Lung (tissue), 12 donors: ENCODE measurements around the gene PDE4B. TPM values are rescaled to one million over a fixed set of nuclear protein-coding genes. Genes with fewer than 3 reads are reported as not detected.
A peak's percentile ranks its signal among the peaks of the same experiment; 100 is the strongest.

Experiments
- ATAC-seq: fragments of 200-7000 bp; cut with Tn5 transposase; one replicate; pipeline ENCODE4 v1.9.1; 2020; ENCODE audit warnings: moderate number of reproducible peaks; ENCODE audit not compliant: insufficient read depth, low FRiP score
- DNase-seq, 3 donors: peaks; one replicate each; pipeline ENCODE4 v3.0.0-alpha.2; 2013 to 2017
- H3K27ac ChIP-seq, 2 donors: one replicate each; pipeline ENCODE4 v1.5.1; 2013; ENCODE audit warnings: mild to moderate bottlenecking in 2 of 2, moderate library complexity in 2 of 2, control low read depth in 1 of 2, inconsistent platforms in 1 of 2, low read depth in 1 of 2, low read length in 1 of 2
- H3K27me3 ChIP-seq, 3 donors: one replicate each; pipeline ENCODE4 v1.5.1; 2013; ENCODE audit warnings: low read length in 2 of 3; ENCODE audit not compliant: control insufficient read depth in 3 of 3, insufficient read depth in 3 of 3
- H3K36me3 ChIP-seq, 4 donors: one replicate each; pipeline ENCODE4 v1.5.1; 2013; ENCODE audit warnings: low read length in 4 of 4, mild to moderate bottlenecking in 1 of 4, moderate library complexity in 1 of 4; ENCODE audit not compliant: control insufficient read depth in 4 of 4, insufficient read depth in 4 of 4
- H3K4me1 ChIP-seq, 5 donors: one replicate each; pipeline ENCODE4 v1.5.1; 2013; ENCODE audit warnings: low read length in 5 of 5, mild to moderate bottlenecking in 2 of 5, moderate library complexity in 1 of 5; ENCODE audit not compliant: control insufficient read depth in 5 of 5, insufficient read depth in 5 of 5
- H3K4me3 ChIP-seq: one replicate; pipeline ENCODE4 v1.5.1; 2013; ENCODE audit warnings: mild to moderate bottlenecking, control low read depth, moderate library complexity
- H3K9ac ChIP-seq, 2 donors: one replicate each; pipeline ENCODE4 v1.5.1; 2013; ENCODE audit warnings: low read length in 2 of 2, control low read depth in 1 of 2; ENCODE audit not compliant: insufficient read depth in 1 of 2
- H3K9me3 ChIP-seq, 4 donors: one replicate each; pipeline ENCODE4 v1.5.1; 2013; ENCODE audit warnings: low read length in 3 of 4, mild to moderate bottlenecking in 1 of 4, moderate library complexity in 1 of 4; ENCODE audit not compliant: control insufficient read depth in 4 of 4, insufficient read depth in 3 of 4
- whole genome bisulfite sequencing, 2 donors: extraction: QIAGEN DNeasy Blood & Tissue Kit; methylation state at CpG; one replicate each; pipeline ENCODE4 v1.1.7; 2013; 5-methylcytosine and 5-hydroxymethylcytosine counted together
- polyA plus RNA-seq, 2 donors: library from polyadenylated mRNA; stranded (reverse); fragments of 200-250 nt; gene quantifications; one replicate each; pipeline ENCODE4 v1.2.1, GENCODE V29; 2013
- total RNA-seq, 2 donors: library from RNA; depleted of rRNA in 1 of 2; stranded (reverse); fragments of >200 nt in 1 of 2; gene quantifications; one replicate each; pipeline ENCODE4 v1.2.1, GENCODE V29; 2014 to 2021
- TF ChIP-seq, protein P1 (sequence below): IDR thresholded peaks from 2 replicates; pipeline ENCODE4 v1.5.1; 2012; ENCODE audit warnings: mild to moderate bottlenecking; ENCODE audit errors: control extremely low read depth, extremely low read depth
- donor health status: control.
- donor health status: control.
- donor health status: Bipolar disorder and iron deficiency.
- donor health status: healthy.
- donor health status: DM: yes; HTN: yes; CAD: no.

PDE4B gene
- total and polyA plus RNA-seq, 4 donors, result 4.0 to 96.2 (median 20.2) TPM

DNA sequence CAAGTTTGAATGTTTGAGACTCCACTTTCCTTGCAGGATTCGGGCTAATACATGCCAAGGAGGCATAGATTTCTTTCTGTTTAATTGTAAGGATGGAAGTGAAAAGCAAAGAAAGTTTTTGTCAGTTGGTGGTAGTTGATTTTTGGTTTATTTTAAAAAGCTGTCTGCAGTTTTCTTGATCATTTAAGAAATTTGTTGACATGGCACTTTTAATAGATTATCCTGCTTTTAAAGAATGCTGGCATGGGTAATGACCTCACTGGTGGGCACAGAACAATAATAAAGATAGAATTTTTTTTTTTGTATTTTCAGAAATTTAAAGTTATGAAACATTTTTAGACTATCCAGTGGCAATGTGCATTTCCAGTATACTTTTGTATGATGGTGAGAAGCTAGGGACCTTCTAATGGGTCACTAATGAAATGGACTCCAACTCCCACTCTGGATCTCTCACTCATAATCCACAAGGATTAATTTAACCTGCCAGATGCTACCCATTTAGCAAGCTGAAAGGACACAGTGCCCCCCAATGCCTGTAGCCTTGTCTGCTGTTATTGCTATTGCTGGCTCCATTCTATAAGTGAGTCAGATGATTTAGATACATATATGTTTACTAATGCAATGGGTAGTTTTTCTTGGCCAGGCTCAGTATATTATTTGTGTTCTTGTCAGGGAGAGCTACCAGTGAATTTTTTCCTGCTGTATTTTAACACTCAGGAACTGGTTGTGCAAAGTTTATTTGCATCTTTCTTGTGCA is 551.1 kb downstream of the PDE4B start:
- H3K4me3 ChIP-seq, result no peak overlapping the region
- H3K27me3 ChIP-seq, result no peaks in the 10 kb centered on the region
- no peak overlapping the region for H3K9ac ChIP-seq
- no peaks in the 10 kb centered on the region for H3K9me3 ChIP-seq
- TF ChIP-seq, protein P1, sequence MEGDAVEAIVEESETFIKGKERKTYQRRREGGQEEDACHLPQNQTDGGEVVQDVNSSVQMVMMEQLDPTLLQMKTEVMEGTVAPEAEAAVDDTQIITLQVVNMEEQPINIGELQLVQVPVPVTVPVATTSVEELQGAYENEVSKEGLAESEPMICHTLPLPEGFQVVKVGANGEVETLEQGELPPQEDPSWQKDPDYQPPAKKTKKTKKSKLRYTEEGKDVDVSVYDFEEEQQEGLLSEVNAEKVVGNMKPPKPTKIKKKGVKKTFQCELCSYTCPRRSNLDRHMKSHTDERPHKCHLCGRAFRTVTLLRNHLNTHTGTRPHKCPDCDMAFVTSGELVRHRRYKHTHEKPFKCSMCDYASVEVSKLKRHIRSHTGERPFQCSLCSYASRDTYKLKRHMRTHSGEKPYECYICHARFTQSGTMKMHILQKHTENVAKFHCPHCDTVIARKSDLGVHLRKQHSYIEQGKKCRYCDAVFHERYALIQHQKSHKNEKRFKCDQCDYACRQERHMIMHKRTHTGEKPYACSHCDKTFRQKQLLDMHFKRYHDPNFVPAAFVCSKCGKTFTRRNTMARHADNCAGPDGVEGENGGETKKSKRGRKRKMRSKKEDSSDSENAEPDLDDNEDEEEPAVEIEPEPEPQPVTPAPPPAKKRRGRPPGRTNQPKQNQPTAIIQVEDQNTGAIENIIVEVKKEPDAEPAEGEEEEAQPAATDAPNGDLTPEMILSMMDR, result no peak
- 86 to 88% methylated on average over 1 of the region's 1 CpG for WGBS, 2 donors
- ATAC-seq (no peak), DNase-seq (no peak)
- no peaks in the 10 kb centered on the region for H3K36me3 ChIP-seq
- peaks cover 0 to 29% (median 2%) of the 10 kb centered on the region in 5 donors for H3K4me1 ChIP-seq
- H3K27ac ChIP-seq, result no peak overlapping the region

DNA sequence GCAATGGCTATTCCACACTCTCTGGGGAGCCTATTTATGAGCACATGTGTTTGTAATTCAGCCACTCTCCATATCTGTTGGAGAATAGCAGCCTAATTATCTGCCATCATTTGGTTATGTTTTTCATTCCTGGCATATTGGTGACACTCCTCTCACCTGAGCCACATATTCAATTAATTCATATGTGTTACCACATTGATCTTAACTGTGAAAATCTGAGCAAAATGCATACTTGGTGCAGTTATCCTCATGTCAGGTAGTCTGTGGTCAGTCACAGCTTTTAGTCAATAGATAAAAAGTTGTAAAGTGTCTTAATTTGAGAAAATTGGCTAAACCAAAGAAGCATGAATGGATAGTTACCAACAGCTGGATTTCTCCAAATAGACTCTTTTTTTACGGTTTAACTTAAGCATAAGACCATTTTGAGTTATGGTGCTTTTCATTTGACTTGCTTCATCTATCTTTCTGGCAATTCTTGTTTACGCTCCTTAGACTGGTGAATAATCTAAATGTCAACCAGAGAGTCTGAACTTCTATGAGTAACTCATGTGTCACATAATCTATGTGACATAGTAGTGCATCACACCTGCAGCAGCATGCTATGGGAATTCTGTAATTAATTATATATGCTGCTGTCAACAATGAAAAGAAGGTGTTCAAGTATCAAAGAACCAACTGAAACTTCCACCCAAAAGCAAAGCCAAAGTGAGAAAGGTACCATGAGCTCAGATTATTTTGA is 553.5 kb downstream of the PDE4B start:
- ATAC-seq, result no peak
- WGBS, 2 donors, result 92 to 100% methylated on average over 2 of the region's 2 CpGs

DNA sequence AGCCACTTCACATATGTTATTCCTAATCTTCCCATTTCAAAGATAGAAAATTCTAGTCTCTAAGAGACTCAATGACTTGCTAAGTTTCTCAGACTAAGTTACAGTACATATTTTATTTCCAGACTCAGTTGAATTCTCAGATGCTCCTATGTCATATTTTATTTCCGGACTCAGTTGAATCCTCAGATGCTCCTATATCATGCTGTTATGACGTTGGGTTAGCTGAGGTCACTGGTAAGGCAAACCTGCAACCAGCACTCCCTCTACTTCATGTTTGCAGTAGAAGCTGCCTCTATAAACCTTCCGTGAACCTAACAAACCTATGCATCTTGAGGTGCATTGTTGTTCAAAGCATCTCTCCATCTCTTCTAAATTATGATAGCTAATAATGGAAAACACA is 554.2 kb downstream of the PDE4B start:
- H3K9me3 ChIP-seq, result no peaks in the 10 kb centered on the region
- ATAC-seq (no peak), DNase-seq (no peak)
- no peaks in the 10 kb centered on the region for H3K27me3 ChIP-seq
- no peak overlapping the region for H3K27ac ChIP-seq
- WGBS, 2 donors, result 92 to 93% methylated on average over 3 of the region's 3 CpGs
- H3K4me1 ChIP-seq, result peaks cover 0 to 44% (median under 1%) of the 10 kb centered on the region in 5 donors
- TF ChIP-seq, protein P1, result no peak
- no peak overlapping the region for H3K4me3 ChIP-seq
- H3K36me3 ChIP-seq, result no peaks in the 10 kb centered on the region
- H3K9ac ChIP-seq, result no peak overlapping the region

More for the DNA sequence above, 553.5 kb downstream of the PDE4B start:
- Histone ChIP-seq H3K9ac (no peak overlapping the region), H3K9me3 (no peaks in the 10 kb centered on the region), H3K27me3 (no peaks in the 10 kb centered on the region), H3K4me1 (peaks cover 0 to 39% (median 0%) of the 10 kb centered on the region in 5 donors), H3K36me3 (no peaks in the 10 kb centered on the region), H3K27ac (peak overlapping the region in 1 of 2 donors; percentile 29), H3K4me3 (no peak overlapping the region)
- TF ChIP-seq, protein P1, result no peak
- DNase-seq, result no peak
